GM21619 (cell line): ENCODE results near the gene ATN1.

ENCODE experiments used
- ATAC-seq: cut with Tn5 transposase; IDR thresholded peaks from one replicate; pipeline ENCODE4 v1.9.1; 2021; ENCODE audit not compliant: unreplicated experiment

ATN1 gene

GRCh38 chr12:6925540-6926279 is 2.0 kb upstream of the ATN1 start:
- ATAC-seq: no peak

- ATAC-seq: no peak
Measured at GRCh38 chr12:6928022-6928702, 403 bp downstream of the ATN1 start.

GRCh38 chr12:6928703-6929407 is 1.1 kb downstream of the ATN1 start:
- ATAC-seq: no peak

- ATAC-seq: no peak
Measured at GRCh38 chr12:6929466-6930452, 2.0 kb downstream of the ATN1 start.

GRCh38 chr12:6932766-6933165 is 5.0 kb downstream of the ATN1 start:
- ATAC-seq: no peak

GRCh38 chr12:6934110-6934509 is 6.4 kb downstream of the ATN1 start:
- no peak for ATAC-seq

- ATAC-seq: no peak
Measured at GRCh38 chr12:6935371-6936193, 7.8 kb downstream of the ATN1 start.

- ATAC-seq: no peak
Measured at GRCh38 chr12:6936194-6936635, 8.5 kb downstream of the ATN1 start.

- no peak for ATAC-seq
Measured at GRCh38 chr12:6936636-6937480, 9.1 kb downstream of the ATN1 start.

- ATAC-seq: peak; percentile 87
Measured at GRCh38 chr12:6937481-6938352, 10.0 kb downstream of the ATN1 start.

- ATAC-seq: no peak
Measured at GRCh38 chr12:6938353-6939190, 10.8 kb downstream of the ATN1 start.

- ATAC-seq: no peak
Measured at GRCh38 chr12:6939191-6939540, 11.4 kb downstream of the ATN1 start.

- no peak for ATAC-seq
Measured at GRCh38 chr12:6941267-6941666, 13.5 kb downstream of the ATN1 start.

GRCh38 chr12:6941782-6942181 is 14.0 kb downstream of the ATN1 start:
- no peak for ATAC-seq

GRCh38 chr12:6942331-6942665 is 14.5 kb downstream of the ATN1 start:
- no peak for ATAC-seq

- ATAC-seq: peak; percentile 33
Measured at GRCh38 chr12:6943389-6943721, 15.6 kb downstream of the ATN1 start.

- peak; percentile 24 for ATAC-seq
Measured at GRCh38 chr12:6943722-6944380, 16.1 kb downstream of the ATN1 start, which contains the start of the genes C12orf57 and RNU7-1. Gene C12orf57 (plus strand): TSS chr12:6944022. CDS start chr12:6944122, 100 bp downstream. Gene RNU7-1 (plus strand): TSS chr12:6943816.
